ENCODE data around the gene SAPCD1. TPM values are rescaled to one million over a fixed set of nuclear protein-coding genes. Genes with fewer than 3 reads are reported as not detected.

SAPCD1 gene
- total and polyA plus RNA-seq, 10 of the 15 experiments (the other 5 are each of a cell fraction or from before 2014, with no cell fraction given): 1.6 to 13.0 (median 5.4) TPM

DNA sequence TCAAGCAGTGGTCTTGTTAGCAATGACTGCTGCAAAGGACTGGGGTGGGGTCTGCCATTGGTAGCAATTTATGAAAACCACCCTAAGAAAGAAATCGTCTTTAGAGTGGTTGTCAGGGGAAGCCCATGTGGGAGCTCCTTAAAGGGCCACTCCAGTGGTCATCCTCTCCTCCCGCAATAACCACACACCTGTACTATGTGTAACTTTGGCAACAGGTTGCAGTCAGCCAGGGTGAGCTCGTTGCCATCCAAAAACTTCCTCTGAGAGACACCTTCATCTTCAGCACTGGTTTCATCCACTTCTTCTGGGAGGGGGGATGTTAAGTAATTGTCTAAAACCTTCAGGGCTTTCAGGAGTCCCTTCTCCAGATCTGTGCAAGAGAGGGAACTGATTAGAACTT lies 30.4 kb upstream of the SAPCD1 start (continued):
- TF ChIP-seq, protein P1, sequence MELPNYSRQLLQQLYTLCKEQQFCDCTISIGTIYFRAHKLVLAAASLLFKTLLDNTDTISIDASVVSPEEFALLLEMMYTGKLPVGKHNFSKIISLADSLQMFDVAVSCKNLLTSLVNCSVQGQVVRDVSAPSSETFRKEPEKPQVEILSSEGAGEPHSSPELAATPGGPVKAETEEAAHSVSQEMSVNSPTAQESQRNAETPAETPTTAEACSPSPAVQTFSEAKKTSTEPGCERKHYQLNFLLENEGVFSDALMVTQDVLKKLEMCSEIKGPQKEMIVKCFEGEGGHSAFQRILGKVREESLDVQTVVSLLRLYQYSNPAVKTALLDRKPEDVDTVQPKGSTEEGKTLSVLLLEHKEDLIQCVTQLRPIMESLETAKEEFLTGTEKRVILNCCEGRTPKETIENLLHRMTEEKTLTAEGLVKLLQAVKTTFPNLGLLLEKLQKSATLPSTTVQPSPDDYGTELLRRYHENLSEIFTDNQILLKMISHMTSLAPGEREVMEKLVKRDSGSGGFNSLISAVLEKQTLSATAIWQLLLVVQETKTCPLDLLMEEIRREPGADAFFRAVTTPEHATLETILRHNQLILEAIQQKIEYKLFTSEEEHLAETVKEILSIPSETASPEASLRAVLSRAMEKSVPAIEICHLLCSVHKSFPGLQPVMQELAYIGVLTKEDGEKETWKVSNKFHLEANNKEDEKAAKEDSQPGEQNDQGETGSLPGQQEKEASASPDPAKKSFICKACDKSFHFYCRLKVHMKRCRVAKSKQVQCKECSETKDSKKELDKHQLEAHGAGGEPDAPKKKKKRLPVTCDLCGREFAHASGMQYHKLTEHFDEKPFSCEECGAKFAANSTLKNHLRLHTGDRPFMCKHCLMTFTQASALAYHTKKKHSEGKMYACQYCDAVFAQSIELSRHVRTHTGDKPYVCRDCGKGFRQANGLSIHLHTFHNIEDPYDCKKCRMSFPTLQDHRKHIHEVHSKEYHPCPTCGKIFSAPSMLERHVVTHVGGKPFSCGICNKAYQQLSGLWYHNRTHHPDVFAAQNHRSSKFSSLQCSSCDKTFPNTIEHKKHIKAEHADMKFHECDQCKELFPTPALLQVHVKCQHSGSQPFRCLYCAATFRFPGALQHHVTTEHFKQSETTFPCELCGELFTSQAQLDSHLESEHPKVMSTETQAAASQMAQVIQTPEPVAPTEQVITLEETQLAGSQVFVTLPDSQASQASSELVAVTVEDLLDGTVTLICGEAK (IDR thresholded peaks at IDR 0.05; ENCODE audit: borderline replicate concordance): no peak
- TF ChIP-seq RFX5 (IDR thresholded peaks at IDR 0.05; ENCODE audit: low read depth, low read length) (no peak), YY1 (IDR thresholded peaks at IDR 0.05; ENCODE audit: low read depth, low read length) (no peak)

DNA sequence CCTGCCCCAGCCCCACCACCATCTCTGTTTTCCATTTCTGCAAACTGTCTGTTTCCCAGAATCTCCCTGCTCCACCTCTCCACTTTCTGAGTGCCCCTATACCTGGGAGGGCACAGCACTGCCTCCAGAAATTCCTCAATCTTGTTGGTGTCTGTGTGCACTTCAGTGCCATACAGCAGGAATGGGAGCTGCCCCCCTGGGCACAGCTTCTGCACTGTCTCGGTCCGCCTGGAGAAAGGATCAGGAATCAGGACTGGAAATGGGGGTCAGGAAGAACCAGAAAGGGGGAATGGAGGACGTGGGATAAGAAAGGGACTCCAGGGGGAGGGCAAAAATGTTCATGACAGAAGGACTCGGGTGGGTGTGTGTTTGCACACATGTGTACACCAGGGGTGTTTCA lies 28.7 kb upstream of the SAPCD1 start:
- ATAC-seq: no peak
- H3K4me1 ChIP-seq (ENCODE audit: control insufficient read depth, insufficient read depth, low read length): peaks cover 31% of the 10 kb centered on the region
- ChIA-PET POLR2A (interaction anchor here (1.6 to 9.7 kb wide), 3 partner anchors 73 to 101 kb away, joined by 3 to 158 read pairs (median 122); partner anchors contain the start of genes HSPA1B and LSM2), SMC1A (ENCODE audit: uncharacterized antibody, unreplicated experiment) (interaction anchor here (2.2 kb wide), 1 partner anchor 87 kb away, joined by 5 read pairs; no protein-coding TSS in a partner anchor), RAD21 (ENCODE audit: unreplicated experiment) (interaction anchor here (1.2 to 2.5 kb wide), 2 partner anchors 36 to 96 kb away, joined by 3 to 9 read pairs; no protein-coding TSS in a partner anchor), CTCF (interaction anchor here (1.1 to 15.8 kb wide), 3 partner anchors 9 to 38 kb away, joined by 4 to 208 read pairs (median 4); no protein-coding TSS in a partner anchor)
- BruUV-seq (replicated peaks): no TSS peak
- peaks cover 40% of the 10 kb centered on the region for H3K79me2 ChIP-seq (ENCODE audit: control insufficient read depth, insufficient read depth, low read length)
- no peak for DNase-seq (ENCODE audit: low read depth, low spot score)
- peaks cover 6 to 15% of the 10 kb centered on the region in 2 experiments; a peak in 3 of 4 replicates for H3K36me3 ChIP-seq (ENCODE audit: control insufficient read depth in 2 of 2, insufficient read depth in 2 of 2, low read length in 1 of 2)
- peak overlapping the region; percentile 99 for H3K4me2 ChIP-seq (ENCODE audit: control insufficient read depth, insufficient read depth)
- in situ Hi-C loops (cut with MboI): no loop called here
- H4K20me1 ChIP-seq (ENCODE audit: control insufficient read depth, insufficient read depth): 0 out of 2 replicates have a peak, but pooled peaks cover 4% of the 10 kb centered on the region
- H3K27me3 ChIP-seq (replicated peaks in 1 of 2; ENCODE audit: control insufficient read depth in 2 of 2, insufficient read depth in 2 of 2, low read length in 1 of 2): no peaks in the 10 kb centered on the region
- 75% methylated on average over 4 of the region's 4 CpGs for WGBS (ENCODE audit: insufficient coverage, insufficient replicate concordance, low lambda C conversion rate, missing lambda C conversion rate)
- intact Hi-C loops (cut with micrococcal nuclease; ENCODE audit: unreplicated experiment): loop anchor here (5.0 kb wide), 1 partner anchor 51 kb away; the partner anchor contains the start of gene LY6G5C
- no peak overlapping the region for H2AFZ ChIP-seq (ENCODE audit: control insufficient read depth, low read depth, low read length)
- H3K27ac ChIP-seq (ENCODE audit: control insufficient read depth, insufficient read depth): peak overlapping the region; percentile 99; the same call in 1 of the 2 replicates
- H3K4me3 ChIP-seq: peak overlapping the region; percentile 100; the same call in 1 of the 2 replicates
- H3K9me3 ChIP-seq (replicated peaks; ENCODE audit: control insufficient read depth, insufficient read depth, low read length): no peaks in the 10 kb centered on the region
- no peak for FAIRE-seq
- peak overlapping the region; percentile 98 for H3K9ac ChIP-seq (ENCODE audit: control insufficient read depth, insufficient read depth, low read length)
- no peak for TF ChIP-seq GABPA (IDR thresholded peaks at IDR 0.05; ENCODE audit: low read depth)
- TF ChIP-seq, protein P2, sequence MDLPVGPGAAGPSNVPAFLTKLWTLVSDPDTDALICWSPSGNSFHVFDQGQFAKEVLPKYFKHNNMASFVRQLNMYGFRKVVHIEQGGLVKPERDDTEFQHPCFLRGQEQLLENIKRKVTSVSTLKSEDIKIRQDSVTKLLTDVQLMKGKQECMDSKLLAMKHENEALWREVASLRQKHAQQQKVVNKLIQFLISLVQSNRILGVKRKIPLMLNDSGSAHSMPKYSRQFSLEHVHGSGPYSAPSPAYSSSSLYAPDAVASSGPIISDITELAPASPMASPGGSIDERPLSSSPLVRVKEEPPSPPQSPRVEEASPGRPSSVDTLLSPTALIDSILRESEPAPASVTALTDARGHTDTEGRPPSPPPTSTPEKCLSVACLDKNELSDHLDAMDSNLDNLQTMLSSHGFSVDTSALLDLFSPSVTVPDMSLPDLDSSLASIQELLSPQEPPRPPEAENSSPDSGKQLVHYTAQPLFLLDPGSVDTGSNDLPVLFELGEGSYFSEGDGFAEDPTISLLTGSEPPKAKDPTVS (IDR thresholded peaks at IDR 0.05; ENCODE audit: low read depth, low read length): no peak
- TF ChIP-seq SMAD1 (IDR thresholded peaks at IDR 0.05; ENCODE audit: low read depth, partially characterized antibody): no peak
- TF ChIP-seq PAX8 (IDR thresholded peaks at IDR 0.05): no peak
- no peak for TF ChIP-seq BRCA1 (IDR thresholded peaks at IDR 0.05; ENCODE audit: low read depth, low read length)
- no peak for TF ChIP-seq SUZ12 (IDR thresholded peaks at IDR 0.05; ENCODE audit: unreplicated experiment)
- no peak for TF ChIP-seq CHD1 (IDR thresholded peaks at IDR 0.05; ENCODE audit: low read depth, low read length)
- TF ChIP-seq JUND (IDR thresholded peaks at IDR 0.05; ENCODE audit: low read depth, low read length): no peak
- TF ChIP-seq SRF (IDR thresholded peaks at IDR 0.05; ENCODE audit: low read depth in 2 of 2, low read length in 2 of 2): no peak
- TF ChIP-seq ZNF622 (IDR thresholded peaks at IDR 0.05): no peak
- TF ChIP-seq, protein P3, sequence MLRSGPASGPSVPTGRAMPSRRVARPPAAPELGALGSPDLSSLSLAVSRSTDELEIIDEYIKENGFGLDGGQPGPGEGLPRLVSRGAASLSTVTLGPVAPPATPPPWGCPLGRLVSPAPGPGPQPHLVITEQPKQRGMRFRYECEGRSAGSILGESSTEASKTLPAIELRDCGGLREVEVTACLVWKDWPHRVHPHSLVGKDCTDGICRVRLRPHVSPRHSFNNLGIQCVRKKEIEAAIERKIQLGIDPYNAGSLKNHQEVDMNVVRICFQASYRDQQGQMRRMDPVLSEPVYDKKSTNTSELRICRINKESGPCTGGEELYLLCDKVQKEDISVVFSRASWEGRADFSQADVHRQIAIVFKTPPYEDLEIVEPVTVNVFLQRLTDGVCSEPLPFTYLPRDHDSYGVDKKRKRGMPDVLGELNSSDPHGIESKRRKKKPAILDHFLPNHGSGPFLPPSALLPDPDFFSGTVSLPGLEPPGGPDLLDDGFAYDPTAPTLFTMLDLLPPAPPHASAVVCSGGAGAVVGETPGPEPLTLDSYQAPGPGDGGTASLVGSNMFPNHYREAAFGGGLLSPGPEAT (IDR thresholded peaks at IDR 0.05; ENCODE audit: low read depth): no peak
- no peak for TF ChIP-seq ESRRA (IDR thresholded peaks at IDR 0.05; ENCODE audit: low read length)
- no peak for TF ChIP-seq MYC (IDR thresholded peaks at IDR 0.05; ENCODE audit: insufficient read depth, insufficient read length, insufficient replicate concordance, low read length, severe bottlenecking)

Measured in GM12878 (cell line).